NCI-H446 (cell line): ENCODE data around the gene ZNF592.

Source experiments
- DNase-seq, 2 experiments: peaks; one replicate each; lab custom pipeline; 2025; lab: John Stamatoyannopoulos, UW

Gene ZNF592

DNA sequence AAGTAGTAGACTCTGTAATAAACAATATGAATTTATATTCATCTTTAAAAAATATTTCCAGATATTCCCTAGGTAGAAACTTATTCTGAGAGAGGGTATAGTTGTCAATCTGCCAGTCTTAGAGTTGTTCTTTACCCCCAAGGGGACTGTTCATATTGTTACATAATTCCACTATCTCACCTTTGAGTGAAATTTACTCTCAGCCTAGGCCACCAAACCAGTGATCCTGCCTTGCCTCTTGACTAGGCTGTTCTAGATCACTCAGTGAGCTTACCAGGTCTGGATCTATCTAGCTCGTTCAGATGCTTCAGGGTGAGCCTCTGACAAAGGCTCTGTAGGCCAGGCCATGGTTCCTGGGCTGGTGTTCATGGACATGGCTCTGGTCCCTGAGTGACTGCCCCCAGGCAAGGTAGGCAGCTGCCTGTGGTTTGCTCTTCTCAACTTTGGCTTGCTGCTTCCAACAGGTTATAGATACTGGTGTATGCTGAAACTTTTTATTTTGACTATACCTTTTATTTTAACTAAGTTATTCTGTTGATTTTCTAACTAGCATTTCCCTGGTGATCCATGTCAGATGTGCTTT is 27.6 kb downstream of the ZNF592 start:
- no peak for DNase-seq

DNA sequence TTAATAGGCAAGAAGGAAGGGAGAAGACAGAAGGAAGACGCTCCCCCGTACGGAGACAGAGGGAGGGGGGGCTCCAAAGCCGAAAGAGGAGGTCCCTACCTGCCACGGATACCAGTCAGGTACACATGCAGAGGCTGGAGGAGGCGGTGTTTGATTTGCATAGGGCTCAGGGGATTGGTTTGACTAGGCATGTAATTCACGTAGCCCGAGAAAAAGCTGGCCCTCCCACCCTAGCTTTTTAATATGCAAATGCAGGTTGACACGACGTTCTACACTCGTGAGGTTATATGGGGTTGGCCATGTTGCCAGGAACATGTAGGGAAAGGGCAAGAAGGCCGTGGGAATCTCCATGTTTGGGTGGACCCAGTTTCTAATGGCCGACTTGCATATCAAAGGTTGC is 29.8 kb downstream of the ZNF592 start:
- no peak for DNase-seq

GRCh38 chr15:84780492-84780891 is 32.1 kb downstream of the ZNF592 start:
- no peak for DNase-seq

- no peak for DNase-seq
Observed at GRCh38 chr15:84781495-84781894, 33.1 kb downstream of the ZNF592 start.

DNA sequence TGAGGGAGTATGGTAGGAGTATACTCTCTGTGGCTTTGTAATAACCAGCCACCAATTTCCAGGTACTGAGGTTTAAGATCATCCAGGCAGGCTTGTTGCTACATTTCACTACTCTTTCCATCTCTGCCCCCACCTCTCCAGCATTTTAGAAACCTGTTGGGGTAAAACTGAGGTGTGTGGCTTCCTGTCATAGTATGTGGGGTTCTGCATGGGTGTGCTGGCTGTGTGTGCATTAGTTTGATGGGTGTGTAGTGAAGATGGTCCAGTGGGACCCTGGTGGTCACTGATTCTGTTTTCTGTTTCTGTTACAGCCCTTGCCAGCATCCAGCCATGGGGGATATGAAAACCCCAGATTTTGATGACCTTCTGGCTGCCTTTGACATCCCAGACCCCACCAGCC is 34.0 kb downstream of the ZNF592 start:
- no peak for DNase-seq

DNA sequence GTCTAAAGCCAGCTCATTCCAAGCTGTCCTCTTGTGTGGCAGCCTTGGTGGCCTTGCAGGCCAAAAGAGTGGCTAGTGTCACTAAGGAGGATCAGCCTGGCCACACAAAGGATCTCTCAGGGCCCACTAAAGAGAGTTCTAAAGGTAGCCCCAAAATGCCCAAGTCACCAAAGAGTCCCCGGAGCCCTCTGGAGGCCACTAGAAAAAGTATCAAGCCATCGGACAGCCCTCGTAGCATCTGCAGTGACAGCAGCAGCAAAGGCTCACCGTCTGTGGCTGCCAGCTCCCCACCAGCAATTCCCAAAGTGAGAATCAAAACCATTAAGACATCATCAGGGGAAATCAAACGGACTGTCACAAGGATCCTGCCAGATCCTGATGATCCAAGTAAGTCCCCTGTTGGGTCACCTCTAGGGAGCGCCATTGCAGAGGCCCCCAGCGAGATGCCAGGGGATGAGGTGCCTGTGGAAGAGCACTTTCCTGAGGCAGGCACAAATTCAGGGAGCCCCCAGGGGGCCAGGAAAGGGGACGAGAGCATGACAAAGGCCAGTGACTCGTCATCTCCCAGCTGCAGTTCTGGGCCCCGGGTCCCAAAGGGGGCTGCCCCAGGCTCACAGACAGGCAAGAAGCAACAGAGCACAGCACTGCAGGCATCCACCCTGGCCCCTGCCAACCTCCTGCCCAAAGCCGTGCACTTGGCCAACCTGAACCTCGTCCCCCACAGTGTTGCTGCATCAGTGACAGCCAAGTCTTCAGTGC is 35.3 kb downstream of the ZNF592 start:
- DNase-seq: no peak

DNA sequence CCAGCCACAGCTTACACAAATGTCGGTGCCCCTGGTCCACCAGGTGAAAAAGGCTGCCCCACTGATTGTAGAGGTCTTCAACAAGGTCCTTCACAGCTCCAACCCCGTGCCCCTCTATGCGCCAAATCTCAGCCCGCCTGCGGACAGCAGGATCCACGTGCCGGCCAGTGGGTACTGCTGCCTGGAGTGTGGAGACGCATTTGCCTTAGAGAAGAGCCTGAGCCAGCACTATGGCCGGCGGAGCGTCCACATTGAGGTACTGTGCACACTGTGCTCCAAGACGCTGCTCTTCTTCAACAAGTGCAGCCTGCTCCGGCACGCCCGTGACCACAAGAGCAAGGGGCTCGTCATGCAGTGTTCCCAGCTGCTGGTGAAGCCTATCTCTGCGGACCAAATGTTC is 35.9 kb downstream of the ZNF592 start:
- DNase-seq: no peak

DNA sequence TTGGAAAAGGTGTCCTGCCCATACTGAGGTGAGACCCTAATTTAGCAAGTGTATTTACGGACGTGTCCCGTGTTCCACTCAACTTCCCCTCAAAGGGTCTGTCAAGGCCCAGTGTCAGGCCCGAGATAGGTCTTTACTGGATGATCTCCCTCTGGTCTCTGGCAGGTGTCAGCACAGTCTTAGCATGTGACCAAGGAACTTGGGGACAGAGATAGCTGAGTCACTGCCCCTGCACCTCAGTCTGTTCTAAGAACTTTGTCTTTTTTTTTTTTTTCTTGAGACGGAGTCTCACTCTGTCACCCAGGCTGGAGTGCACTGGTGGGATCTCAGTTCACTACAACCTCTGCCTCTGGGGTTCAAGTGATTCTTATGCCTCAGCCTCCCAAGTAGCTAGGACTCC is 36.7 kb downstream of the ZNF592 start:
- no peak for DNase-seq

- no peak for DNase-seq
Observed at GRCh38 chr15:84788500-84788899, 40.1 kb downstream of the ZNF592 start.

DNA sequence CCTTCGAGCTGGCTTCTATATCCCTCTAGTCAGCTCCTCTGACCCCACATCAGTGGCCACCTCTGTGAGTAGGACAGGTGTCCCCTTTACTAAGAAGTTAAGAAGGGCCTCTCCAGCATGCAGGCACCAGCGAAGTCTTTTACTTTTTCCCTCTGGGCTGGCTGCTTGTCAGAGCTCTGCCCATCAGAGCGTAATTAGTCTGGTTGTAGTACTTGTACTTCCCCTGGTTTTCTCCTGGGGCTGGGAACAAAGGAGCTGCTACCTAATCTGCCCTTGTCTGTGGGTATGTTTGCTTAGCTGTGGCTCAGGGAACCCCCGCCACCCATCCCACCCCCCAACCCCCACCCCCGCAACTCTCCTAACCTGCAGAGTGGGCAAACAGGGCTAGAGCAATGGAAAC is 41.4 kb downstream of the ZNF592 start:
- no peak for DNase-seq

DNA sequence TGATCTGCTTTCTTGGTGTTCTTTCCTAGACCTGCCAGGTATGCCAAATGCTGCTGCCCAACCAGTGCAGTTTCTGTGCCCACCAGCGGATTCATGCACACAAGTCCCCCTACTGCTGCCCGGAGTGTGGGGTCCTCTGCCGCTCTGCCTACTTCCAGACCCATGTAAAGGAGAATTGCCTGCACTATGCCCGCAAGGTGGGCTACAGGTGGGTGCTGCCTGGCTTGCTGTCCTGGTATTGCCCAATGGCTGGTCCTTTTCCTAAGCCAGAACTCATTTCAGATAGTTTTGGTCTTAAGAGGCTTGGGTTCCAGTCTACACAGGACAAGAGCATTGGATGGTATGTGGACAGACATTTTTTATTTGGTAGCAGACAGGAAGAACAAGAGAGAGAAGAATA is 42.3 kb downstream of the ZNF592 start:
- no peak for DNase-seq

DNA sequence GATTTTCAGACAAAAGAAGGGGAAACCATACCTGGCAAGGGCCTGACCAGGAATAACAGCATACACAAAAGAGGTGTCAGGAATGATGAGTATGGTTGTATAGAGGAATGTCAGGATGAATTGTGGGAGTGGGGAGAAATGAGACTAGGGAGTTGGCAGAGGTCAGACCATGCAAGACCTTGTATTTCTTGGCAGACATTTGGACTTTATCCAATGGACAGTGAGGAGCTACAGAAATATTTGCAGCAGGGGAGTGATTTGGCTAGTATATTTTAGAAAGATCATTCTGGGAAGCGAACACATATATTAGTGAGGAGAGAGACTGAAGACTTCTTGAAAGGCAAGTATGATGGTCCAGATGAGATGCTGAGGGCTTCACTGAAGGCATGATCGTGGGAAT is 43.4 kb downstream of the ZNF592 start:
- no peak for DNase-seq

- DNase-seq: no peak
Observed at GRCh38 chr15:84793431-84794161, 45.2 kb downstream of the ZNF592 start.

DNA sequence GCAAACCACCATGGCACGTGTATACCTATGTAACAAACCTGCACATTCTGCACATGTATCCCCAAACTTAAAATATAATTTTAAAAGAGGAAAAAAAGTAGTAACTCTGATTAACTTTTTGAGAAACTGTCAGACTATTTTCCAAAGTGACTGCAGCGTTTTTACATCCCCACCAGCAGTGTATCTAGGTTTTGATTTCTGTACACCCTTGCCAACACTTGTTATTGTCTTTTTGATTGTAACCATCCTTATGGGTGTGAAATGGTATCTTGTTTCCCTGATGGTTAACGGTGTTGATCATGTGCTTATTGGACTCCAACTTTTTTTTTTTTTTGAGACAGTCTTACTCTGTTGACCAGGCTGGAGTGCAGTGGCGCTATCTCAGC is 45.8 kb downstream of the ZNF592 start:
- no peak for DNase-seq

GRCh38 chr15:84795186-84795585 is 46.8 kb downstream of the ZNF592 start:
- no peak for DNase-seq

- no peak for DNase-seq
Observed at GRCh38 chr15:84797212-84797611, 48.8 kb downstream of the ZNF592 start.

DNA sequence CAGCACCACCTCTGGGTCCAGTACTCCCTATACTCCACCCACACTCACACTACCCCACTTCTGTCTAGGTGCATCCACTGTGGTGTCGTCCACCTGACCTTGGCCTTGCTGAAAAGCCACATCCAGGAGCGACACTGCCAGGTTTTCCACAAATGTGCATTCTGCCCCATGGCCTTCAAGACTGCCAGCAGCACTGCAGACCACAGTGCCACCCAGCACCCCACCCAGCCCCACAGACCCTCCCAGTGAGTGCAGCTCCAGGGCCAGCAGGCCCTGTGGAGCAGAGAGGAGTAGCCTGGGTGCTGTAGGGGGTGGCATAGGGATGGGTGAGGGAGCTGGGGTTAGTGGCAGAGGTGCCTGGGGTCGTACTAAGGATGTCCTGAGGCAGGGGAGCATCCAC is 49.4 kb downstream of the ZNF592 start:
- DNase-seq: no peak

DNA sequence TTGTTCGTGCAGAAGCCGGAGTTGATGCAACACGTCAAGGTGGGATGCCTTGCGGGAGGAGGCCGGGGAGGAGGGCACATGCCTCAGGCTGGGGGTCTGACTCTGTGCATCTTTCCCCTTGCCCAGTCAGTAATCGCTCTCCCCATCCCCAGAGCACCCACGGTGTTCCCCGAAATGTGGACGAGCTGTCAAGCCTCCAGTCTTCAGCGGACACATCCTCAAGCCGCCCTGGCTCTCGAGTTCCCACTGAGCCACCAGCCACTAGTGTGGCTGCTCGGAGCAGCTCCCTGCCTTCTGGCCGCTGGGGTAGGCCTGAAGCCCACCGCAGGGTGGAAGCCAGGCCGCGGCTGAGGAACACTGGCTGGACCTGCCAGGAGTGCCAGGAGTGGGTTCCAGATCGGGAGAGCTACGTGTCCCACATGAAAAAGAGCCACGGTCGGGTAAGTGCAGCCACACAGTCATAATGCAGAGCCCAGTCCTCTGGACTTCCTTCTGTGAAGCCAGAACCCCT is 50.1 kb downstream of the ZNF592 start:
- no peak for DNase-seq

- DNase-seq: no peak
Observed at GRCh38 chr15:84799511-84800187, 51.3 kb downstream of the ZNF592 start.

GRCh38 chr15:84800365-84800806 is 52.0 kb downstream of the ZNF592 start:
- no peak for DNase-seq

DNA sequence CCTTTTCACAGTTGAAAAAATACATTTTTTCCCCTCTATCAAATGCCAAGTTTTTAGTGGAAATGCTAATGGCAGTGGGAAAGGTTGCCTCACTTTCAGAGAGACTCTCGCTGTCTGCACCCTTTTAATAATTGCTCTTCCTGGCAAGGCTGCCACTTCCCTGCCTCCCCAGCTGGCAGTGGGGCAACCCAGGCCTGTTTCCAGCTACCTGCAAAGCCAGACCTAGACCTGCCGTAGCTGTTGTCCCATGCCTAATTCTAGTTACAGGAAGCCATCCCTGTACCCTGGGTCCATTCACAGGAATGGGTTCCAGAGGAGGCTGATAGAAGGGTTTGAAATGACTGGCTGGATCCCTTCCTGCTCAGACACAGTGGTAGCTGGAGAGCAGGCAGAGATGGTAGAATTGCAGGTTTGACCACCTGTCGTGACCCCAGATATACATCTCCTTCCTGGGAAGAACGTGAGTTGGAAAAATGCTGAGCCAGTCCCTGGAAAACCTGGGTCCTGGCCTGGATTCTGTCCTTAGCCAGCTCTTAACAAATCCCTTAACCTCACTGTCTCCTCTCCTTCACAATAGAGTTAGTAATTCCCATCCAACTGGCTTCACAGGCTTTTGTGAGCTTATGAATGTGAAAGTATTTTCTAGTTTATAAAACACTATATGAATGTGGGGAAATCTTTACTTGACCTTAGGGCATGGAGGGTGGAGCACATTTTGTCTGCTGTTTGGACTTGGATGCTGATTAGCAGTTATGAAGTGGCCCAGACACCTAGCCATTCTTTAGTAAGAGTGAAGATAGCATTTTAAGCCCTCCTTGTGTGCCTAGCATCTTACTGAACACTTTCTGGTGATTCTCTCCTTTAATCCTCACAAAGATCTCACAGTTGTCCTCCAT is 55.9 kb downstream of the ZNF592 start:
- no peak for DNase-seq
